Measurements from ENCODE around the gene CLNS1A.

GRCh38 chr11:77630157-77630710 lies 7.4 kb downstream of the CLNS1A start:
- TF ChIP-seq CTCF (IDR thresholded peaks at IDR 0.05 in 8 of 11, conservative IDR thresholded peaks at IDR 0.05 in 3 of 11) (no peak), POLR2AphosphoS5 (IDR thresholded peaks at IDR 0.05) (no peak), POLR2A (IDR thresholded peaks at IDR 0.05) (no peak)

All from spleen (tissue), 7 donors.